Measurements from ENCODE around the gene SIN3A. TPM values are rescaled to one million over a fixed set of nuclear protein-coding genes. Genes with fewer than 3 reads are reported as not detected.

SIN3A gene
- total and polyA plus RNA-seq, 2 experiments from 2014 or later = 13.9 to 27.7 TPM

- H3K9ac ChIP-seq = no peak overlapping the region
- peaks cover 9% of the 10 kb centered on the region; the same call in 1 of the 2 replicates for H4K20me1 ChIP-seq (ENCODE audit: insufficient read depth)
- peaks cover 89% of the 10 kb centered on the region for H3K79me2 ChIP-seq (ENCODE audit: insufficient read depth)
- peaks cover 22% of the 10 kb centered on the region for H3K36me3 ChIP-seq (ENCODE audit: low read depth)
- H3K4me2 ChIP-seq (ENCODE audit: unreplicated experiment) = no peak overlapping the region
- no peaks in the 10 kb centered on the region for H3K9me3 ChIP-seq (ENCODE audit: low read depth)
- no peak overlapping the region for H3K4me3 ChIP-seq
- no peaks in the 10 kb centered on the region for H3K27me3 ChIP-seq (replicated peaks; ENCODE audit: insufficient read depth)
- no peak for TF ChIP-seq EZH2 (IDR thresholded peaks at IDR 0.05; ENCODE audit: insufficient read depth, poor library complexity, severe bottlenecking)
- no peak for TF ChIP-seq EZH2phosphoT487 (IDR thresholded peaks at IDR 0.05; ENCODE audit: insufficient read depth, low read depth)
- no peak overlapping the region for H2AFZ ChIP-seq
- 0 out of 2 replicates have a peak, but pooled peaks cover 4% of the 10 kb centered on the region for H3F3A ChIP-seq (ENCODE audit: insufficient read depth)
- 93 to 95% methylated on average over 7 of the region's 7 CpGs for WGBS, 2 experiments (ENCODE audit: low coverage in 1 of 2, low lambda C conversion rate in 2 of 2, missing lambda C conversion rate in 2 of 2)
- no peak for DNase-seq
- no peak overlapping the region for H3K27ac ChIP-seq
- 0 out of 2 replicates have a peak, but pooled peaks cover 10% of the 10 kb centered on the region for H3K4me1 ChIP-seq (ENCODE audit: insufficient read depth)
- no peaks in the 10 kb centered on the region for H3K9me2 ChIP-seq (ENCODE audit: insufficient read depth)
- in situ Hi-C loops (cut with MboI) = no loop called here
Observed at GRCh38 chr15:75430259-75430658, 21.2 kb downstream of the SIN3A start.

- in situ Hi-C loops (cut with MboI) = no loop called here
- peaks cover 9% of the 10 kb centered on the region; the same call in 1 of the 2 replicates for H4K20me1 ChIP-seq (ENCODE audit: insufficient read depth)
- no peak overlapping the region for H3K27ac ChIP-seq
- H3K4me1 ChIP-seq (ENCODE audit: insufficient read depth) = 0 out of 2 replicates have a peak, but pooled peaks cover 10% of the 10 kb centered on the region
- no peak overlapping the region for H3K9ac ChIP-seq
- peaks cover 22% of the 10 kb centered on the region for H3K36me3 ChIP-seq (ENCODE audit: low read depth)
- H3K9me3 ChIP-seq (ENCODE audit: low read depth) = no peaks in the 10 kb centered on the region
- H2AFZ ChIP-seq = no peak overlapping the region
- no peak for DNase-seq
- WGBS, 2 experiments (ENCODE audit: low coverage in 1 of 2, low lambda C conversion rate in 2 of 2, missing lambda C conversion rate in 2 of 2) = 97 to 99% methylated on average over 3 of the region's 3 CpGs
- H3F3A ChIP-seq (ENCODE audit: insufficient read depth) = 0 out of 2 replicates have a peak, but pooled peaks cover 4% of the 10 kb centered on the region
- no peaks in the 10 kb centered on the region for H3K27me3 ChIP-seq (replicated peaks; ENCODE audit: insufficient read depth)
- H3K4me3 ChIP-seq = no peak overlapping the region
- H3K4me2 ChIP-seq (ENCODE audit: unreplicated experiment) = no peak overlapping the region
- TF ChIP-seq EZH2phosphoT487 (IDR thresholded peaks at IDR 0.05; ENCODE audit: insufficient read depth, low read depth) = no peak
- TF ChIP-seq EZH2 (IDR thresholded peaks at IDR 0.05; ENCODE audit: insufficient read depth, poor library complexity, severe bottlenecking) = no peak
- no peaks in the 10 kb centered on the region for H3K9me2 ChIP-seq (ENCODE audit: insufficient read depth)
- peaks cover 89% of the 10 kb centered on the region for H3K79me2 ChIP-seq (ENCODE audit: insufficient read depth)
Observed at GRCh38 chr15:75428152-75428551, 23.3 kb downstream of the SIN3A start.

- in situ Hi-C loops (cut with MboI) = no loop called here
- no peaks in the 10 kb centered on the region for H3K9me2 ChIP-seq (ENCODE audit: insufficient read depth)
- H3K36me3 ChIP-seq (ENCODE audit: low read depth) = peaks cover 30% of the 10 kb centered on the region
- 0 out of 2 replicates have a peak, but pooled peaks cover under 1% of the 10 kb centered on the region for H3K4me1 ChIP-seq (ENCODE audit: insufficient read depth)
- no peak overlapping the region for H3K4me3 ChIP-seq
- peaks cover 81% of the 10 kb centered on the region for H3K79me2 ChIP-seq (ENCODE audit: insufficient read depth)
- H2AFZ ChIP-seq = no peak overlapping the region
- 84 to 87% methylated on average over 3 of the region's 3 CpGs for WGBS, 2 experiments (ENCODE audit: low coverage in 1 of 2, low lambda C conversion rate in 2 of 2, missing lambda C conversion rate in 2 of 2)
- no peaks in the 10 kb centered on the region for H3K27me3 ChIP-seq (replicated peaks; ENCODE audit: insufficient read depth)
- peaks cover 8% of the 10 kb centered on the region; the same call in 1 of the 2 replicates for H3F3A ChIP-seq (ENCODE audit: insufficient read depth)
- no peak for DNase-seq
- no peaks in the 10 kb centered on the region for H3K9me3 ChIP-seq (ENCODE audit: low read depth)
- TF ChIP-seq EZH2 (IDR thresholded peaks at IDR 0.05; ENCODE audit: insufficient read depth, poor library complexity, severe bottlenecking) (no peak), EZH2phosphoT487 (IDR thresholded peaks at IDR 0.05; ENCODE audit: insufficient read depth, low read depth) (no peak)
- H3K27ac ChIP-seq = no peak overlapping the region
- no peak overlapping the region for H3K4me2 ChIP-seq (ENCODE audit: unreplicated experiment)
- H3K9ac ChIP-seq = no peak overlapping the region
- peaks cover under 1% of the 10 kb centered on the region; the same call in 1 of the 2 replicates for H4K20me1 ChIP-seq (ENCODE audit: insufficient read depth)
Observed at GRCh38 chr15:75425966-75426500, 25.5 kb downstream of the SIN3A start.

GRCh38 chr15:75422554-75422953 lies 28.9 kb downstream of the SIN3A start:
- no peak overlapping the region for H2AFZ ChIP-seq
- no peak overlapping the region for H3K4me3 ChIP-seq
- H4K20me1 ChIP-seq (ENCODE audit: insufficient read depth) = no peaks in the 10 kb centered on the region
- peaks cover 29% of the 10 kb centered on the region for H3K36me3 ChIP-seq (ENCODE audit: low read depth)
- in situ Hi-C loops (cut with MboI) = no loop called here
- H3K9me3 ChIP-seq (ENCODE audit: low read depth) = no peaks in the 10 kb centered on the region
- WGBS, 2 experiments (ENCODE audit: low coverage in 1 of 2, low lambda C conversion rate in 2 of 2, missing lambda C conversion rate in 2 of 2) = 96 to 99% methylated on average over 5 of the region's 5 CpGs
- no peak for DNase-seq
- peaks cover 17% of the 10 kb centered on the region; the same call in 1 of the 2 replicates for H3F3A ChIP-seq (ENCODE audit: insufficient read depth)
- no peak overlapping the region for H3K9ac ChIP-seq
- H3K27ac ChIP-seq = no peak overlapping the region
- peaks cover 6% of the 10 kb centered on the region; the same call in 1 of the 2 replicates for H3K4me1 ChIP-seq (ENCODE audit: insufficient read depth)
- no peaks in the 10 kb centered on the region for H3K27me3 ChIP-seq (replicated peaks; ENCODE audit: insufficient read depth)
- peaks cover 73% of the 10 kb centered on the region for H3K79me2 ChIP-seq (ENCODE audit: insufficient read depth)
- H3K4me2 ChIP-seq (ENCODE audit: unreplicated experiment) = no peak overlapping the region
- H3K9me2 ChIP-seq (ENCODE audit: insufficient read depth) = no peaks in the 10 kb centered on the region
- TF ChIP-seq EZH2phosphoT487 (IDR thresholded peaks at IDR 0.05; ENCODE audit: insufficient read depth, low read depth) = no peak
- no peak for TF ChIP-seq EZH2 (IDR thresholded peaks at IDR 0.05; ENCODE audit: insufficient read depth, poor library complexity, severe bottlenecking)

Measured in GM23248 (cell line).